IPS DF 4.7 (cell line): ENCODE measurements around the gene DLST.

Experiments
- DNase-seq: peaks from one replicate; pipeline ENCODE4 v3.0.0-alpha.2; 2013; ENCODE audit warnings: low spot score; ENCODE audit errors: extremely low read depth

Gene DLST

DNA sequence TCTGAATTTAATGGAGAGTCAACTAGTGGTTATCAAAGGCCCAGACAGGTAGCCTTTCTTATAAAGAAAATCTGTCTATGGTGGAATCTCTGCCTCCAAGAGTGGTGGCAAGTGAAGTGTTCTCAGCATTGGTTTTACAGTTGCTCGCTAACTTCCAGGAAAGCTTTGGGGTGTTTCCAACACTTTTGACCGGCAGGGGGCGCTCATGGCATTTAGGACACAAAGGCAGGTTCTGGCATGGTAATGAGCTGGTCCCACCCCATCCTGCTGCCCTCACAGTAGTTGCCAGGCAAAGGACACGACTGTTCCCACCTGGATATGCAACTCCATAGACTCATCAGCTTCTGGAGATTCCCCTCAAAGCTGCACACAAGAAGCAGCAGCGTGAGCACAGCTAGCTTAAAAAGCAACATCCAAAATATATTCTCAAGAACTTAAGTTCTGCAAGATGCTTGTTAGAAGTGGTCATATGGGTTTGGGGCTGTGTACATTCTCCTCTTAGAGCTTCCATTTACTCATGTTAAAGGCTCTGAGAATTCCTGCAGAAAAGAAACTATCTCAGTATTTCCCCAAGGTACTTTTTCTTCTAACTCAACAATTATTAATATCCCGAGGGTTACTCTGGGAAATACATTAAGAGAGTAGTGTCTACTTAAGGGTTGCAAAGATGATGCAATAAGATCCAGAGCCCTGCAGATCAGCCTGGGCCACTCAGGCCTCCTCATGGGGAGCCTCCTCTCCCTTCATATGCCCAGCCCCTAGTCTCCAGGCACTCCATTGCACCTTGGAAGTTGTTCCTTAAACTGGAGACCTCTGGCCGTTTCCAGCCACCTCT lies 20.6 kb upstream of the DLST start:
- DNase-seq: peak; percentile 69

DNA sequence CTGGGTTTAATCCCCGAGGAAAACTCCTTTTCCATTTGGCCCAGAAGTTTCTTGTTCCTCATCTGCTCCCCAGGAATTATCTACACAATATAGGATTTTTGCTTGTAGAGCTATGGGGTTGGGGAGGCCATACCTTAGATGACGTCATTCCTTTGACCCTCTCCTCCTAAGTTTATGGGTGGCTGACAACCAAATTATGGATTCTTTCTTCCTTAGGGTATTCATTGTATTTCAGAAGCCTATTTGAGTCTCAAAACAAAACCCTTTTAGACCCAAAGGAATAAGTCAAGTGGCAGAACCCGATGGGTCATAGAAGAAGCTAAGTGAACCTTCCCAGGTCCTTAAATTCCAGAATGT lies 20.0 kb upstream of the DLST start:
- DNase-seq: no peak

DNA sequence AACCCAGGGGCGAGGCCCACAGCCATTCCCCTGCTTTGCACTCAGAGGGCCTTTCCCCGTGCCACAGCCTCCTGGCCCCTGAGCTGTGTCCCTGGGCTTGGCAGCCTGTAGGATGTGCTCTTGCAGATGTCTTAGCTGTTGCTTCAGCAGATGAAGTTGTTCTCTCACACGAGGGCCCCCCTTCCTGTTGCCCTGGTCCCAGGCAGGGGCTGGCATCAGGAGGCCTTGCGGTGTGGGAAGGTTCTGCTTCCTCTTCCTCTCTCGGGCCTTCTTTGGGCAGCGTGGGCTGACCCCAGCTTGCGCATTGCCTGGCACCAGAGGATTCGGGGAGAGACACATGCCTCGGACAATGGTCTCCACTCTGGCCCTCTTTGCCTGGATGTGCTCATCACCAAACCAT lies 18.4 kb upstream of the DLST start:
- DNase-seq: no peak

DNA sequence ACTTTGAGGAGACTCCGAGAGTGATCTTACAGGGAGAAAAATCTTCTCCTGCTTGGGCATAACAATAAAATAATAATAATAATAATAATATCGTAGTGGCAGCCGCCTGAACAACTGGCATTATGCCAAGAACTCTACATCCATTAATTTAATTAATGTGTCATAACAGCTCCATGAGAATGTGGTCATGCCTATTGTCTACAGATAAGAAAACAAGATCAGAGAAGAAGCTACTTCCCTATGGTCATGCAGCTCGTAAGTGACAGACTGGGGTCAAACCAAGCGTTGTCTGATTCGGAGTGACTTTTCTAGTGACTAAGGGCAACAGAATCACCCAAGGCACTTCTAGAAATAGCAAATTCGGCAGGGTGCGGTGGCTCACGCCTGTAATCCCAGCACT lies 17.5 kb upstream of the DLST start:
- no peak for DNase-seq

DNA sequence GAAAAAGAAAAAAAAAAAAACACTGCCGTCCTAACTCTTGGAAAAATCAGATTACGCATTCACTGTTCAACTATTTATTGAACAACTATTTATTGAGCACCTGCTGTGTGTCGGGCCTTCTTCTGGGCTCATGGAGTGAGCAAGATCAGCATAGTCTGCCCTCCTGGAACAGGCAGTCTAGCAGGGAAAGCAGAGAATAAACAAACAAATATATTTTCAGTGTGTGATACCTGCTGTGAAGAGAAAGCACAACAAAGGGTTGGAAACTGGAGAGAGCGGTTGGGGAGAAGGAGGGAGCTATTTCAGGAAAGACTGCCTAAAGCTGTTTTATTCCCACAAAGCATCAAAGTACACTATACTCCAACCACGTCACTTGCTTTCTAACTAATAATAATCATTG lies 16.6 kb upstream of the DLST start:
- no peak for DNase-seq

DNA sequence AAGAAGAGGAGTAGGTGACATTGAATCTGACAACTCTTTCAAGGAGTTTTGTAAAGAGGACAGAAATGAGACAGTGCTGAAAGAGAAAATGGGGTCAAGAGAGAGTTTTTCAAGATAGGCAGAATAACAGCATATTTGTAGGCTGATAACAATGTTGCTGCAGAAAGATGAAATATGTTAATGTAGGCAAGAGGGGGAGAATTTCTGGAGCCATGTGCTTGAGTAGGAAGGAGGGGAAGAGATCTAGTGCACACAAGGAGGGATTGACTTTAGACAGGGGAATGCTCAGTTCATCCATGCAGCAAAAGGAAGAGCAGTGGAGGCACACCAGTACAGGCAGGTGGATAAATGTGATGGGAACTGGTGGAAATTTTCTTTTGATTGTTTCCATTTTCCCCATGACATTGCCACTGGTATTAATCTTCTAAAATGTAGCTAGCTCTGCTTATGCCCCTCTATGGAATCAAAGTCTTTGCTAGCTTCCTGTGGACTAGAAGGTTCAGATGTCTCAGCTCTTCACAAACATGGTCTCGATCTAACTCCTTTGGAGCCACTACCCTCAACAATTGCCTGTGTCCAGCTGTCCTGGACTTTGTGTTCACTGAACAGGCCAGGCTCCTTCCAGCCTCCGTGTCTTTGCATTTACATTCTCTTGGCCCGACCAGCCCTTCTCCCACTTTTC lies 14.9 kb upstream of the DLST start:
- no peak for DNase-seq

DNA sequence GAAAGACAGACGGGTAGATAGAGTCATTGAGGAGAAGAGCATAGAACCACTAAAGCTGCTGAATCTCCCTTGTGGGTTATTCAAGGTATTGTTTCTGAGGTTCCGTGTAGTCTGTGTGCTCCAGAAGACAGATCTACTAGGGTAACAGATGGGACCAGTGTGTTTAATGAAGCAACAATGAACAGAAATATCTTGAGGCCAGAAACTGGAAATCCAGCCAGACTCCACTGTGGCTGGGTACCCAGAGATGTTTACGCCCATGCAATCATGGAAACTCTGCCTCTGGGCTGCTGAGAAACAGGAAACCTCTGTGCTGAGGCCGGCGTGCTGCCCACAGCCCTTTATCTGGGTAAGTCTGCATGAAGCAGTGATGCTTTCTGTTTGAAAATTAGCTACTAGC lies 14.0 kb upstream of the DLST start:
- DNase-seq: no peak

DNA sequence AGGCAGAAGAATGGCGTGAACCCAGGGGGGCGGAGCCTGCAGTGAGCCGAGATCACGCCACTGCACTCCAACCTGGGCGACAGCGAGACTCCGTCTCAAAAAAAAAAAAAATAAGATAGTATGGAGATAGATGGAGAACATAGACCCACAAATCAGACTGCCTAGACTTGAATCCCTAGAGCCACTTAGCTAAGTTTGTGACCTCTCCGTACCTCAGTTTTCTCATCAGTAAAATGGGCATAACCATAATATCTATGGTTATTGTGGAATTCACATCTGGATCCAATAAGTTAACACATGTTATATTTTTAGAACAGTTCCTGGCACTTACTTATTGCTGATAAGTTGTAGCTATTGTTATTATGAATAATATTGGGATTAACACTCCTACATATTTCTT lies 13.0 kb upstream of the DLST start:
- no peak for DNase-seq

DNA sequence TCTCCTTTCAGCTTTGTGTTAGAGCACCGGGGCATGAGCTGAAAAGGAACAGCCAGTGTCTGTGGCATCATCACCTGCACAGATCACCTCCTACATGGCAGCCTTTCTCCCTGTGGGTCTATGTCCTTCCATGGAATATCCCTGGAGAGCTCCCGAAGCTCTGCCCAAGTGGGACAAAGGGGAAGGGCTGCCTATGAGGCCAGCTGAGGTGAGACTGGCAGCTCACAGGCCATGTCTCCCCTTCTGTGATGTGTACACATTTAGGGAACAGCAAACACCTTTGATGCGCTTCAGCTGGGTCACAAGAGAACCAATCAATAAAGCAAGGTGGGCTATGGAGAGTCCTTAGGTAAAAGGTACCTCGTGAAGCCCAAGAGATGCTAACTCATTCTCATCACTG lies 9.9 kb upstream of the DLST start:
- no peak for DNase-seq

DNA sequence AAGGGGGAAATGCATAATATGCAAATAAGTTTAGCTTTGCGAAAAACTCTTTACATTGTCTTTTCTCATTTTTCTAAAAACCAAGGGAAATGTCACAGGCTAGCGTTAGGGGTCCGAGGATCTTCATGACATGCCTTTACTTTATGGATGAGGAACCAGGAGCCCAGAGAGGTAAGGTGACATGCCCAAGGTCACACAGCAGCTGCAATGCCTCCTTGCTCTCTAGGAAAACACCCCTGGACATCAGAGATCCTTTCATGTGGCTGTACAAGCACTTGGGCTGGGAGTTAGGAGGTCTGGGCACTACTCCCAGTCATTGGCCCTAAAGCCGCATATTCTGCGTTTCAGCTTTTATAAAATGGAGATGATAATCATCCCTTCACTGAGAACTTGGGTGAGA lies 6.5 kb upstream of the DLST start:
- no peak for DNase-seq

DNA sequence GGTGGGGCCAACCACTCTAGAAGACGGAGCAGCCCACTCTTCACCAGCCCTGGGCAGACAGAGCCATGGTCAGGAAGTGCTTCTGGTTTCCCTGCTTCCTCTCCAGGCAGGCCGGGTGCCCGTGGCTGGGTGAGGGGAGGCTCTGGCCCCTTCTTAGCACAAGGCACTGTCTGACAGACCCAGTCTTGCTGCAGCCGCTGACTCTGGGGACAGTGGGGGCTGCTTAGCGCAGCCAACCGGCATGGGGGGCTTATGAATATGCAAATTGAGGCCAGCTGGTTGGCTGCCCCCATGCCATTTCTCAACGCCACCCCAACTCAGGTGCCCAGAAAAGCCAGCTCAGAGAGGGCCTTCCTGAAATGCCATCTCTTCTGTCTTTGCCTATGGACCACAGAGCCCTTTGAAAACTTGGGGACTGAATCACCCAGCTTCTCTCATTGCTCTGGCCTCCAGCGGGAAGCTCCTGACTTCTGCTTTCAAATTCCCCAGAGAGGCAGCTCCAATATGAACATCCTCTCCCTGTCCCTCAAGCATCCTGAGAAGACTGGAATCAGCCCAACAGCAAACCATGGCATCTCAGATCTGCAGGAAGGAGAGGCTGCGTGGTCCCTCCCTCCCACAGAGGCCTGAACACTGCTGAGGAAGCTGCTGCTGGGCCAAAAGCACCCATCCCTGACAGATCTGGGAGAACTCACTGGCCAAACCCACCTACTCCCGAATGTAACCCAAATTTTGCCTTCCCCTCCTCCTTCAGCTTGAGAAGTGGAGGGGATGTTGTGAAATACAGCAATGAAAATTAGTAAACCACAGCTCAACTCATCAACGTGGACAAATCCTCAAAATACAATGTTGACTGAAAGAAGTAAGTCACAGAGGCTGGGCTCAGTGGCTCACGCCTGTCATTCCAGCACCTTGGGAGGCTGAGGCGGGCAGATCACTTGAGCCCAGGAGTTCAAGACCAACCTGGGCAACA lies 5.5 kb upstream of the DLST start, which contains the start of gene PROX2:
PROX2 (minus strand) TSS at position 205 of the 973 bp plus-strand sequence. CDS start 12,311 bp downstream, outside the sequence.
- no peak for DNase-seq

DNA sequence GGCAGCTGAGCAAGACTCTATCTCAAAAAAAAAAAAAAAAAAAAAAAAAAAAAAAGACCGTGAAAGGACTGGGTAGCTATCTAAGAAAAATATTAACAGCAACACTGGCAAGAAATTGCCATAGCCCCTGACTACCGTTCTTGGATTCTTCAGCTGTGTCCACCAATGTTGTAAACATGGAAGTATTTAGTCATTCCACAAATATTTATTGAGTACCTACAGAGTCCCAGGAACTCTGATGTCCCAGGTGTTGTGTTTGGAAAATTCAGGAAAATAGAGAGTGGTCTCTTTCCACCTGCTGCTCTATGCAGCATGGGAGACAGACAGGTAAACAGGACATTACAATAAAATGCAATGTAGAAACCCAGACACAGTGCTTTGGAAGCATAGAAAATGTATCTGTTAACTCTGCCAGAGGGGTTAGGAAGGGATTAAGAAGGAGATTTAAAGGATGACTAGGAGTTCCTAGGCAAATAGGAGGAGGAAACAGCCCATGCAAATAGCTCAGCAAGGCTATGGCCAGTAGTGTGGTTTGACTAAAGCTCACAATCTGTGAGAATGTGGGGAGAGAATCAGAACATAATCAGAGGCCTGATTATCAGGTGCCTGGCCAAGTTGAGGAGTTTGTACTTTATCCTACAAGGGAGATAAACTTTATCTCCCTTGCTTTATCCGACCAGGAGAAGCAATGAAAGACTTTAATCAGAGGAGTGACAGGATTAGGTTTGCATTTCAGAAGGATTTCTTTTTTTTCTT lies 2.1 kb upstream of the DLST start:
- no peak for DNase-seq

DNA sequence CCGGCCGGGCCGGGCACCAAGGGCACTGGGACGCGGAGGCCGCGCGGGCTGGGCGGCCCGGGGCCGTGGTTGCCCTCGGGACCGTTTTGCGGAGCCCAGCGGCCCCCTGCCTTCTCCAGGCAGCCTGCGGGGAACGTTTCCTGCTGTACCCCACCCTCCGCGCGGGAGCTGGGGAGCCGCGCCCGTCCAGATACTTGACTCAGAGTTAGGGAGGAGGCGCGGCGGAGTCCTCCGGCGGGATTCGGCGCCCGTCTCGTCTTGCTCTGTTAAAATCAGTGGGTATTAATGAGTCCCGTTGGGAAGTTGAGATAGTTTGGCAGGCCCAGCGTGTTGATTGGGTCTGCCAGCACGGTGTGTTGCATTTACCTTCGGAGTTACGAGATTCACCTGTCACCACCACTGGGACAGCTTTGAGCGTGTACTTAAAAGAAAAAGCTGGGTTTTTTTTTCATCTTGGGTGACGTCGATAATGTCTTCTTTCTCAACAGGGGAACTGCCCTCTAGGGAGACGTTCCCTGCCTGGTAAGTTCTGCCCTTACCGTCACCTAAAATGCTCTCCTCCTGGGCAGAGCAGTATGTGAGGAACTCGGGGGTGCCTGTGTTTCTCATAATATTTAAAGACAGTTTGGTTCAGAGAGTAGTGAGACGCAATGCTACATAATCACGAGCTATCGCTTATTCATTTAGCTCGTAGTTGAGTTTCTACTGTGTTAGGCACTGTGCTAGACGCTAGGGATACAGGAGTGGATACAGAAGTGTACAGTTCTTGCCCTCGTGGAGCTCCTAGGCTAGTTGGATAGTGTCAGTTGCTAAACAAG lies 596 bp downstream of the DLST start:
- DNase-seq: no peak

DNA sequence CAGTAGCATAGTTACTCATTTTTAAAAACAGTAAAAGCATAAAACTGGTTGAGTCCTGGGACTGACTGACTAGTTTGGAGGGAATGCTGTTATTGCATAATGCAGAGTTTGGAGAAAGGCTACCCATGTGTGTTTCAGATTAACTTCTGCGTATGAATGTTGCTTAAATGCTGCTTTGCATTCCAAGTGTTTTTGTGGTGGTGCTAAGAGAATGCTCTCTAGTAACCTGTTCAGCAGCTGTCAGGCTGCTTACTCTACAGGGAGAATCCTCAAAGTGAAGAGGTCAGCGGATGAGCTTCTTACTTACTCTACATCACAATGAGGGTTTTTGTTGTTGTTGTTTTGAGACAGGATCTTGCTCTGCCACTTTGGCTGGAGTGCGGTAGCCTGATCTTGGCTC lies 4.3 kb downstream of the DLST start:
- DNase-seq: peak; percentile 58

DNA sequence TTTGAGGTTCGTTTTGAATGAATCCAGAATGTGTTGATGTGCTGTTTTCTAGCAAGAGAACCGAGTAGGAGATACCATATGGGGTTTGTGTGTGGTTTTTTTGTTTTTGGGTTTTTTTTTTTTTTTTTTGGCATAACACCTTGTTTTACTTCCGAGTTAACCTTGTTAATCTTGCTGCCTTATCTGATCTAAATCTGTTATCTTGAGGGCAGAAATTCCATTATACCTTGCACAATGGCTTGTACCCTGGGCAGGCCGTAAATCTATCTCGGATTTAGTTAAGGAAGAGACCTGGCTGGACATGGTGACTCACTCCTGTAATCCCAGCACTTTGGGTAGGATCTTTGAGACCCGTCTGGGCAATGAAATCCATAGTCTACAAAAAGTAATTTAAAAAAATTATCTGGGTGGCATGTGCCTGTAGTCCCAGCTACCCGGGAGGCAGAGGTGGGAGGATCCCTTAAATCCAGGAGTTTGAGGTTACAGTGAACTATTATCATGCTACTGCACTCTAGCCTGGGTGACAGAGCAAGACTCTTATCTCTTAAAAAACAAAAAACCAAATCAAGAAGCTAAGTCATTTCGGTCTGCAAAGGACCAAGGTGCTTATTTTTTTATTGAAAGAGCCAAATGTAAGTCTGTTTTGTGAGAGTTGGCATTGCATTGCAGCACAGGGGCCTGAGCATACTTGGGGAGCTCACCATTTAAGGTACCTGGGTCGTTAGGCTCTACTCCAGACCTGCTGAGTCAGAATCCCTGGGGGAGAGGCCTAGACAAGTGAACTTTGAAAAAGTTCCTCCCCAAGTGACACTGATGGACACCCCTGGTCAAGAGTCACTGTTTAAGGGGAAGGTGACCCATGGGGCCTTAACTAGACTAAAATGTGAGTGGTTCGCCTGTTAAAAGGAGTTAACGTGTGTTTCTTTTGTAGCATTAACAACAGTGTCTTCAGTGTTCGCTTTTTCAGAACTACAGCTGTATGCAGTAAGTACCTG lies 6.7 kb downstream of the DLST start:
- DNase-seq: no peak

DNA sequence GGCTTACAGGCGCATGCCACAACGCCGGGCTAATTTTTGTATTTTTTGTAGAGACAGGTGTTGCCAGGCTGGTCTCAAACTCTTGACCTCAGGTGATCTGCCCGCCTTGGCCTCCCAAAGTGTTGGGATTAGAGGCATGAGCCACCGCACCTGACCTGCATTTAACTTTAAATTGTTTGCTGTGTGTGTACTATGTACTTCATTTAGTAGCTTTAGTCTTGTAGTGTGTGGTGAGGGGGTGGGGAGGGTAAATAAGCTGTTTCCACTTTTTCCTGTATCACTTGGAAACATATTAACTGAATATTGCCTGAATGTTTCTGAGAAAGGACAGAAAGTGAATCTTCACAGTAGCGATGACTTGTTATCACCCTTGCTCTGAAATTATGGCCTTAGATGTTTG lies 8.5 kb downstream of the DLST start:
- no peak for DNase-seq

DNA sequence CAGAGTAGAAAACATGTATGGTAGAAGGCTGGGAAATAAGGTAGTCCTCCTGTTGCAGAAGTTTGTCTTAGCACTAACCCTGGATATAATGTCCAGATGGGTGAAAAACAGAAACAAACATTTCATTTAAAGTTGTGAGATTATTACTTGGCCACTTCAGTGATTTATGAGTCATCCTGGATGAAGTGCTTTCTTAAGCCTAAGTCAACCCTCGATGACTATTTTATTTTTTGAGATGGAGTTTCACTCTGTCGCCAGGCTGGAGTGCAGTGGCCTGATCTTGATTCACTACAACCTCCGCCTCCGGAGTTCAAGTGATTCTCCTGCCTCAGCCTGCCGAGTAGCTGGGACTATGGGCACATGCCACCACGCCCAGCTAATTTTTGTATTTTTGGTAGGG lies 10.2 kb downstream of the DLST start:
- no peak for DNase-seq

DNA sequence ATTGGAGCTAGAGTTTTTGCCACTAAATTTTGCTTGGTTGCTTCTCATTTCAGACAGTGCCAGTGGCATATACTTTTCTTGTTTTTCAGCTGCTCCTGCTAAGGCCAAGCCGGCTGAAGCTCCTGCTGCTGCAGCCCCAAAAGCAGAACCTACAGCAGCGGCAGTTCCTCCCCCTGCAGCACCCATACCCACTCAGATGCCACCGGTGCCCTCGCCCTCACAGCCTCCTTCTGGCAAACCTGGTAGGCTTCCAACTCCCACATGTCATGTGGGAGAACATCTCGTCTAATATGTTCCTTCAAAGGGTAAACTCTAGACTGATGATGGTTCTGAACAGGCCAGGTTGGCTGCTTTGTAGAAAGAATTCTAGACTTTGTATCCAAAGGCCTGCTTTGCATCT lies 11.0 kb downstream of the DLST start:
- DNase-seq: no peak

DNA sequence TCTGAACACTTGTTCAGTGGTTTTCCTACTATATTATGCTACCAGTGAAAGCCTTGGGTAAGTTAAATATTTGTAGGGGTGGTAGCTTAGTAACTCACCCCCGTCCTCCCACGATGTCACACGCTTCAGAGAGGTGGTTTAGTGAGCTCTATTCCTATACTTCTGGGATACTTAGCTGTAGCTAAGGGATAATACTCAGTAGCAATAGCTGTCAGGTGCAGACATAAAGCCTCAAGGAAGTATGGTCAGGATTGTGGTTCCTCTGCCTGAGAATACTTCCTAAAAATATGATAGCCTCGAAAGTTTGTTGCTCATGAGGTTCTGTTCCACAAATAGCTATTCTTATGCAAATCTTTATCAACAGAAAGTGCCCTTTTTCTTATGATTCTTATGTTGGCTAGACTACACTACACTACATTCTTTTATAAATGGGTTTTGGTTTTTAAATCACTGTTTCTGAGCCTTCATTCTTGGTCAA lies 11.9 kb downstream of the DLST start:
- DNase-seq: no peak
